ENCODE results near the gene GFOD2. TPM values are rescaled to one million over a fixed set of nuclear protein-coding genes. Genes with fewer than 3 reads are reported as not detected.

The GFOD2 gene
- total RNA-seq, 5 donors from 2014 or later (not counting 1 experiment from before 2014, with no cell fraction given) = 8.5 to 23.2 (median 16.7) TPM

DNA sequence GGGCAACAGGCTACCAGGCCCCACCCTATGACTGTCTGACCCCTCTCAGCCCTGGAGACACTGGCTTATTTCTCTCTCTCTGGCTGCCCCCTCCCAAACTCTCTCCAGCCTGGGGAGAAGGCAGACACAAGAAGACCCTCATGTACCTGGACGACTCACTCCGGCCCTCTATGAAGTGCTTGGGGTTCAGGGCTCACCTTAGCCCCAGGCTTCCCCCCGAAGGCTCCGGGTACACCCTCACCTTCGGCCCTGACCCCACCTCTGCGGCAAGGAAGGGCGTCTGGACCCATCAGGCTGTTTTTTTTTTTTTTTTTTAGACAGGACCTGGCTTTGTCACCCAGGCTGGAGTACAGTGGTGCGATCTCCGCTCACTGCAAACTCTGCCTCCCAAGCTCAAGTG, 75.1 kb downstream of the GFOD2 start:
- no peak for ATAC-seq (replicated peaks in 1 of 4)
- peaks cover 6 to 20% (median 16%) of the 10 kb centered on the region in 3 donors for H3K4me1 Mint-ChIP-seq

GRCh38 chr16:67641779-67642708, 77.1 kb downstream of the GFOD2 start:
- H3K27ac Mint-ChIP-seq = peak overlapping the region; percentile 11 to 39
- ChIA-PET POLR2A (interaction anchor here in 1 of 2 donors (0.6 kb wide), 1 partner anchor 122 kb away, joined by 3 read pairs; no protein-coding TSS in a partner anchor), CTCF (interaction anchor here (0.6 to 4.3 kb wide), 5 partner anchors 28 to 161 kb away, joined by 3 to 44 read pairs (median 3); partner anchors contain the start of gene ATP6V0D1 (in 1 of the 2))
- Histone ChIP-seq H3K27me3 (replicated peaks in 1 of 2; ENCODE audit: control insufficient read depth in 2 of 2, extremely low read depth in 1 of 2, insufficient read depth in 2 of 2, low read length in 1 of 2) (no peaks in the 10 kb centered on the region), H3K4me3 (ENCODE audit: control insufficient read depth in 1 of 2, extremely low read depth in 1 of 2, low read length in 1 of 2) (no peak overlapping the region), H3K4me1 (ENCODE audit: control insufficient read depth in 1 of 2, extremely low read depth in 1 of 2, insufficient read depth in 2 of 2, low read length in 2 of 2) (peaks cover 0 to 28% of the 10 kb centered on the region in 2 experiments), H3K27ac (ENCODE audit: low read length) (no peak overlapping the region), H3K9me3 (no peaks in the 10 kb centered on the region), H3K36me3 (ENCODE audit: control insufficient read depth in 2 of 2, extremely low read depth in 1 of 2, insufficient read depth in 1 of 2, low read length in 1 of 2) (peaks cover 4 to 33% of the 10 kb centered on the region in 2 donors)
- H3K27me3 Mint-ChIP-seq = no peaks in the 10 kb centered on the region
- WGBS (ENCODE audit: insufficient coverage) = 85% methylated on average over 8 of the region's 10 CpGs
- DNase-seq (no peak), ATAC-seq (replicated peaks in 1 of 4) (no peak)
- peaks cover 6 to 17% (median 16%) of the 10 kb centered on the region in 3 donors for H3K4me1 Mint-ChIP-seq
- H3K4me3 Mint-ChIP-seq = no peak overlapping the region
- H3K9me3 Mint-ChIP-seq = no peaks in the 10 kb centered on the region
- peaks cover 15% of the 10 kb centered on the region for H3K36me3 Mint-ChIP-seq

More for the DNA sequence above, 75.1 kb downstream of the GFOD2 start:
- CTCF ChIA-PET = interaction anchor here (0.6 to 4.3 kb wide), 16 partner anchors 10 to 320 kb away, joined by 3 to 44 read pairs (median 9); partner anchors contain the start of genes ACD (in 1 of the 2), ATP6V0D1 (in 1 of the 2) and PARD6A (in 1 of the 2)
- H3K27ac ChIP-seq (ENCODE audit: low read length) = peak overlapping the region; percentile 80
- H3K27me3 ChIP-seq (replicated peaks in 1 of 2; ENCODE audit: control insufficient read depth in 2 of 2, extremely low read depth in 1 of 2, insufficient read depth in 2 of 2, low read length in 1 of 2) = no peaks in the 10 kb centered on the region
- peaks cover 0 to 33% of the 10 kb centered on the region in 2 experiments for H3K4me1 ChIP-seq (ENCODE audit: control insufficient read depth in 1 of 2, extremely low read depth in 1 of 2, insufficient read depth in 2 of 2, low read length in 2 of 2)
- Mint-ChIP-seq H3K27ac (peak overlapping the region; percentile 84 to 87), H3K9me3 (no peaks in the 10 kb centered on the region), H3K27me3 (no peaks in the 10 kb centered on the region), H3K4me3 (peak overlapping the region; percentile 65 to 81 (median 76)), H3K36me3 (peaks cover 1% of the 10 kb centered on the region)
- H3K36me3 ChIP-seq (ENCODE audit: control insufficient read depth in 2 of 2, extremely low read depth in 1 of 2, insufficient read depth in 1 of 2, low read length in 1 of 2) = peaks cover 0 to 29% of the 10 kb centered on the region in 2 donors
- DNase-seq = no peak
- H3K9me3 ChIP-seq = no peaks in the 10 kb centered on the region
- 97% methylated on average over 7 of the region's 9 CpGs for WGBS (ENCODE audit: insufficient coverage)
- POLR2A ChIA-PET = interaction anchor here in 1 of 2 donors (0.7 kb wide), 1 partner anchor 154 kb away, joined by 9 read pairs; no protein-coding TSS in a partner anchor
- H3K4me3 ChIP-seq (ENCODE audit: control insufficient read depth in 1 of 2, extremely low read depth in 1 of 2, low read length in 1 of 2) = no peak overlapping the region

GRCh38 chr16:67637625-67638024, 81.5 kb downstream of the GFOD2 start:
- Histone ChIP-seq H3K36me3 (ENCODE audit: control insufficient read depth in 2 of 2, extremely low read depth in 1 of 2, insufficient read depth in 1 of 2, low read length in 1 of 2) (peaks cover 13 to 55% of the 10 kb centered on the region in 2 donors), H3K4me1 (ENCODE audit: control insufficient read depth in 1 of 2, extremely low read depth in 1 of 2, insufficient read depth in 2 of 2, low read length in 2 of 2) (no peaks in the 10 kb centered on the region), H3K9me3 (no peaks in the 10 kb centered on the region), H3K27me3 (replicated peaks in 1 of 2; ENCODE audit: control insufficient read depth in 2 of 2, extremely low read depth in 1 of 2, insufficient read depth in 2 of 2, low read length in 1 of 2) (no peaks in the 10 kb centered on the region), H3K27ac (ENCODE audit: low read length) (no peak overlapping the region), H3K4me3 (ENCODE audit: control insufficient read depth in 1 of 2, extremely low read depth in 1 of 2, low read length in 1 of 2) (no peak overlapping the region)
- H3K27me3 Mint-ChIP-seq = no peaks in the 10 kb centered on the region
- no peak overlapping the region for H3K4me3 Mint-ChIP-seq
- DNase-seq (no peak), ATAC-seq (replicated peaks in 1 of 4) (no peak)
- CTCF ChIA-PET = no interaction called here
- H3K27ac Mint-ChIP-seq = no peak overlapping the region
- POLR2A ChIA-PET = no interaction called here
- H3K36me3 Mint-ChIP-seq = peaks cover 28% of the 10 kb centered on the region
- WGBS (ENCODE audit: insufficient coverage) = 100% methylated on average over 1 of the region's 12 CpGs
- H3K4me1 Mint-ChIP-seq = no peaks in the 10 kb centered on the region
- no peaks in the 10 kb centered on the region for H3K9me3 Mint-ChIP-seq

DNA sequence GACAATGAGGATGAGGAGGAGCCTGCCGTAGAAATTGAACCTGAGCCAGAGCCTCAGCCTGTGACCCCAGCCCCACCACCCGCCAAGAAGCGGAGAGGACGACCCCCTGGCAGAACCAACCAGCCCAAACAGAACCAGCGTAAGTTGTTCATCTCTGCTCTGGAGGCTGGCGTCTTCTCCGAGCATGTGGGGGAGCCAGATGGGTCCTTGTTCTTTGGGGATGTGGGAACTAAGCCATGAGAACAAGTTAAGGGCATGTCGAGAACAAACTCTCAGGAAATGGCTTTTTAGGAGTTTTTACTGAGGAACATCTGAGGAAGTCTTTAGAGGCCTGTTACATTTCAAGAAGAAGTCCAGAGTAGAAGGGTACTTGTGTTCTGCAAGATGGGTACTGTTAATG, 82.4 kb downstream of the GFOD2 start:
- H3K27me3 Mint-ChIP-seq = no peaks in the 10 kb centered on the region
- no peak overlapping the region for H3K4me3 Mint-ChIP-seq
- H3K36me3 Mint-ChIP-seq = peaks cover 35% of the 10 kb centered on the region
- CTCF ChIA-PET = no interaction called here
- no peaks in the 10 kb centered on the region for H3K9me3 Mint-ChIP-seq
- ATAC-seq (replicated peaks in 1 of 4) (no peak), DNase-seq (no peak)
- peak overlapping the region in 1 of 2 donors; percentile 1 for H3K27ac Mint-ChIP-seq
- Histone ChIP-seq H3K27ac (ENCODE audit: low read length) (no peak overlapping the region), H3K27me3 (replicated peaks in 1 of 2; ENCODE audit: control insufficient read depth in 2 of 2, extremely low read depth in 1 of 2, insufficient read depth in 2 of 2, low read length in 1 of 2) (no peaks in the 10 kb centered on the region), H3K4me3 (ENCODE audit: control insufficient read depth in 1 of 2, extremely low read depth in 1 of 2, low read length in 1 of 2) (no peak overlapping the region), H3K9me3 (no peaks in the 10 kb centered on the region), H3K4me1 (ENCODE audit: control insufficient read depth in 1 of 2, extremely low read depth in 1 of 2, insufficient read depth in 2 of 2, low read length in 2 of 2) (no peaks in the 10 kb centered on the region), H3K36me3 (ENCODE audit: control insufficient read depth in 2 of 2, extremely low read depth in 1 of 2, insufficient read depth in 1 of 2, low read length in 1 of 2) (peaks cover 13 to 64% of the 10 kb centered on the region in 2 donors)
- 94% methylated on average over 2 of the region's 8 CpGs for WGBS (ENCODE audit: insufficient coverage)
- H3K4me1 Mint-ChIP-seq = no peaks in the 10 kb centered on the region
- POLR2A ChIA-PET = no interaction called here

DNA sequence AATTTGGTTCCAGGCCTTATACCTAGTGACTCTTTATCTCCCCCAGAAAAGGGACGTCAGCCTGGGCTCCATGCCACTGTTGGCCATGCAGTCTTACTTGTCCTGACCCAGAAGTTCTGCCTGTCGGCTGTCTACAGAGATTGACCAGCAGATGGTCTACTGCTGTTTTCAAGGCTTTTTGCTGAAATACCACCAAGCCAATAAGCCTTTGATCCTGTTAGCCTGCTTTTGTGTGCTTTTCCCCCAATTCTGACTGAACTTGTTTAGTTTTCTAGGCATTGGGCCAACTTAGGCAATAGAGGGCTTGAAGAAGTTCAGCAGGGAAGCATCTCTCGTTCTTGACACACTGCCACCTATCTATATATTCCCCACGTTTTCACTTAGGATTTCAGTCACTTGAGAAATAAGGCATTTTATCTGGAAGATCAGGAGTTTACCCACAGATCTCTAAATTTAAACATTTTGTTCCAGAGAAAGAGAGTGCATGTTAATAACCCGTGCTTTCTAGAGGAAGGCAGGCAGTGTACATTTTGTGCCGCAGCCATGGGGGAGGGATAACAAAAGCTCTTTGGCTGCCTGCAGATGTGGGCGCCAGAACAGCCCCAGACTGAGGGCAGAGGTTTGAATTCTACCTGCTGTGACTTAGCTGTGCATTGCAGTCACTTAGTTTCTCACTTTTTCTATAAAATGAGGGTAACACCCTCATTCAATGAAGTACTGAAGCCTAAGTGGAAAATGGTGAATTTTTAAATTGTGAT, 86.5 kb downstream of the GFOD2 start:
- DNase-seq (no peak), ATAC-seq (replicated peaks in 1 of 4) (no peak)
- Mint-ChIP-seq H3K27ac (peak overlapping the region in 1 of 2 donors; percentile 49), H3K27me3 (no peaks in the 10 kb centered on the region), H3K9me3 (no peaks in the 10 kb centered on the region), H3K36me3 (peaks cover 38% of the 10 kb centered on the region), H3K4me3 (no peak overlapping the region), H3K4me1 (no peaks in the 10 kb centered on the region)
- no peaks in the 10 kb centered on the region for H3K27me3 ChIP-seq (replicated peaks in 1 of 2; ENCODE audit: control insufficient read depth in 2 of 2, extremely low read depth in 1 of 2, insufficient read depth in 2 of 2, low read length in 1 of 2)
- WGBS (ENCODE audit: insufficient coverage) = 100% methylated on average over 4 of the region's 7 CpGs
- POLR2A ChIA-PET = no interaction called here
- no peak overlapping the region for H3K27ac ChIP-seq (ENCODE audit: low read length)
- H3K4me3 ChIP-seq (ENCODE audit: control insufficient read depth in 1 of 2, extremely low read depth in 1 of 2, low read length in 1 of 2) = no peak overlapping the region
- no peaks in the 10 kb centered on the region for H3K4me1 ChIP-seq (ENCODE audit: control insufficient read depth in 1 of 2, extremely low read depth in 1 of 2, insufficient read depth in 2 of 2, low read length in 2 of 2)
- no peaks in the 10 kb centered on the region for H3K9me3 ChIP-seq
- CTCF ChIA-PET = no interaction called here
- peaks cover 16 to 85% of the 10 kb centered on the region in 2 donors for H3K36me3 ChIP-seq (ENCODE audit: control insufficient read depth in 2 of 2, extremely low read depth in 1 of 2, insufficient read depth in 1 of 2, low read length in 1 of 2)

DNA sequence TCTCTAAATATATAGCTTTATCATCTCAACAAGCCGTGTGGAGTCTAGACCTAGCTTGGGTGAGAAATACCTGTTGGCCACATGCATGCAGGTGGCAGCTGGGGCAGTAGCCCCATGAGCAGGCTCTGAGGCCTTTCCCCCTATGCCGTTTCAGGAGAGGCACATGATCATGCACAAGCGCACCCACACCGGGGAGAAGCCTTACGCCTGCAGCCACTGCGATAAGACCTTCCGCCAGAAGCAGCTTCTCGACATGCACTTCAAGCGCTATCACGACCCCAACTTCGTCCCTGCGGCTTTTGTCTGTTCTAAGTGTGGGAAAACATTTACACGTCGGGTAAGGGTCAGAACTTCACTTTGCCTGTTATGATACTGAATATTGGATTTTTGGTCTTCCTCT, 90.9 kb downstream of the GFOD2 start:
- Mint-ChIP-seq H3K27me3 (no peaks in the 10 kb centered on the region), H3K36me3 (peaks cover 50% of the 10 kb centered on the region), H3K9me3 (no peaks in the 10 kb centered on the region), H3K27ac (no peak overlapping the region), H3K4me1 (no peaks in the 10 kb centered on the region), H3K4me3 (no peak overlapping the region)
- ChIA-PET POLR2A (no interaction called here), CTCF (interaction anchor here (0.6 to 0.7 kb wide), 3 partner anchors 36 to 350 kb away, joined by 4 to 7 read pairs (median 6); no protein-coding TSS in a partner anchor)
- 97% methylated on average over 14 of the region's 14 CpGs for WGBS (ENCODE audit: insufficient coverage)
- no peak overlapping the region for H3K27ac ChIP-seq (ENCODE audit: low read length)
- H3K36me3 ChIP-seq (ENCODE audit: control insufficient read depth in 2 of 2, extremely low read depth in 1 of 2, insufficient read depth in 1 of 2, low read length in 1 of 2) = peaks cover 9 to 86% of the 10 kb centered on the region in 2 donors
- ATAC-seq (replicated peaks in 1 of 4) (no peak), DNase-seq (no peak)
- no peaks in the 10 kb centered on the region for H3K9me3 ChIP-seq
- H3K4me1 ChIP-seq (ENCODE audit: control insufficient read depth in 1 of 2, extremely low read depth in 1 of 2, insufficient read depth in 2 of 2, low read length in 2 of 2) = no peaks in the 10 kb centered on the region
- H3K27me3 ChIP-seq (replicated peaks in 1 of 2; ENCODE audit: control insufficient read depth in 2 of 2, extremely low read depth in 1 of 2, insufficient read depth in 2 of 2, low read length in 1 of 2) = no peaks in the 10 kb centered on the region
- no peak overlapping the region for H3K4me3 ChIP-seq (ENCODE audit: control insufficient read depth in 1 of 2, extremely low read depth in 1 of 2, low read length in 1 of 2)
